Mesendoderm (in vitro differentiated cells): ENCODE measurements around the gene BORCS5.

Source experiments
- DNase-seq: peaks from one replicate; pipeline ENCODE4 v3.0.0; 2013
- H2AK5ac ChIP-seq: 2 replicates; pipeline ENCODE4 v1.6.1; 2013; ENCODE audit warnings: low read length, inconsistent platforms
- H2BK120ac ChIP-seq: 2 replicates; pipeline ENCODE4 v1.6.1; 2013; ENCODE audit warnings: low read depth, mild to moderate bottlenecking, low read length, moderate library complexity, mixed read lengths
- H2BK15ac ChIP-seq: replicated peaks from 2 replicates; pipeline ENCODE4 v1.6.1; 2013; ENCODE audit warnings: low read depth, mild to moderate bottlenecking, moderate library complexity
- H2BK5ac ChIP-seq: 2 replicates; pipeline ENCODE4 v1.6.1; 2013; ENCODE audit warnings: low read length, inconsistent platforms
- H3K18ac ChIP-seq: 2 replicates; pipeline ENCODE4 v1.6.1; 2013; ENCODE audit warnings: mild to moderate bottlenecking, low read length, mixed read lengths
- H3K23ac ChIP-seq: one replicate; pipeline ENCODE4 v1.6.1; 2013; ENCODE audit warnings: low read length
- H3K27ac ChIP-seq: 2 replicates; pipeline ENCODE4 v1.5.1; 2013; ENCODE audit warnings: low read depth, mild to moderate bottlenecking, inconsistent platforms, low read length, moderate library complexity
- H3K27me3 ChIP-seq: 2 replicates; pipeline ENCODE4 v1.6.1; 2013; ENCODE audit warnings: low read length, control low read depth, mild to moderate bottlenecking, inconsistent platforms; ENCODE audit not compliant: insufficient read depth, poor library complexity
- H3K36me3 ChIP-seq: 2 replicates; pipeline ENCODE4 v1.6.1; 2013; ENCODE audit warnings: low read length, inconsistent platforms; ENCODE audit not compliant: control insufficient read depth, insufficient read depth
- H3K4ac ChIP-seq: one replicate; pipeline ENCODE4 v1.6.1; 2013; ENCODE audit warnings: low read depth, mild to moderate bottlenecking, low read length, moderate library complexity
- H3K4me1 ChIP-seq: 2 replicates; pipeline ENCODE4 v1.6.1; 2013; ENCODE audit warnings: low read depth, low read length, inconsistent platforms; ENCODE audit not compliant: control insufficient read depth
- H3K4me2 ChIP-seq: 2 replicates; pipeline ENCODE4 v1.6.1; 2013; ENCODE audit warnings: low read length
- H3K4me3 ChIP-seq: 2 replicates; pipeline ENCODE4 v1.5.1; 2013; ENCODE audit warnings: mild to moderate bottlenecking, low read length
- H3K56ac ChIP-seq: one replicate; pipeline ENCODE4 v1.6.1; 2013; ENCODE audit warnings: low read length
- H3K79me1 ChIP-seq: 2 replicates; pipeline ENCODE4 v1.6.1; 2013; ENCODE audit warnings: low read length, inconsistent platforms
- H3K79me2 ChIP-seq: 2 replicates; pipeline ENCODE4 v1.6.1; 2013; ENCODE audit warnings: mild to moderate bottlenecking, low read length; ENCODE audit not compliant: control insufficient read depth, insufficient read depth
- H3K9ac ChIP-seq: 2 replicates; pipeline ENCODE4 v1.6.1; 2013; ENCODE audit warnings: low read length, inconsistent platforms
- H4K5ac ChIP-seq: one replicate; pipeline ENCODE4 v1.6.1; 2013; ENCODE audit warnings: low read length
- H4K8ac ChIP-seq: one replicate; pipeline ENCODE4 v1.6.1; 2013; ENCODE audit warnings: low read depth, mild to moderate bottlenecking, control low read depth, low read length, moderate library complexity
- WGBS: extraction: QIAGEN DNeasy Blood & Tissue Kit; methylation state at CpG from one replicate; pipeline ENCODE4 v1.1.7; 2013; ENCODE audit warnings: low lambda C conversion rate, missing lambda C conversion rate; ENCODE audit not compliant: insufficient coverage; ENCODE audit errors: extremely low coverage; 5-methylcytosine and 5-hydroxymethylcytosine counted together

BORCS5 gene

DNA sequence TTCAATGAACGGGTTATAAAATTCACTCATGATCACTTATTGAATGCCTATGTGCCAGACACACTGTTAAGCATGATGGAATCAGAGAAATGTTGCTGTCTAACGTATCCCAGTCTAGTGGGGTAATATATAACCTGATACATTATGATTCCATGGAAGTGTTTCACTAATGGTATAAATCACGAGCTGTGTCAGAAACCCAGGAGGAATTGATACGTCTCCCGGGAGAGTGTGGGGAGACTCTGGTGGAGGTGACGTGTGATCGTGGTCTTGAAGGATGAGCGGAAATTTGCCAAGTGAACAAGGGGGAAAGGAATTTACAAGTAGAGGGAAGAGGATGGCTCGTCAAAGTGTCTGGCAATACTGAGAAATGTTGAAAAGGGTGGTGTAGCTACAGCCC is 33.3 kb upstream of the BORCS5 start:
- no peak overlapping the region for H2BK120ac ChIP-seq
- no peaks in the 10 kb centered on the region for H3K27me3 ChIP-seq
- H3K27ac ChIP-seq: no peak overlapping the region
- WGBS: no CpG with 5 or more reads among the region's 9 CpGs
- H2AK5ac ChIP-seq: no peak overlapping the region
- no peak overlapping the region for H3K4me2 ChIP-seq
- no peak overlapping the region for H2BK5ac ChIP-seq
- no peak overlapping the region for H3K4me3 ChIP-seq
- no peak overlapping the region for H4K8ac ChIP-seq
- DNase-seq: no peak
- no peak overlapping the region for H3K18ac ChIP-seq
- H3K4me1 ChIP-seq: no peaks in the 10 kb centered on the region
- no peaks in the 10 kb centered on the region for H3K79me2 ChIP-seq
- no peak overlapping the region for H4K5ac ChIP-seq
- no peaks in the 10 kb centered on the region for H3K79me1 ChIP-seq
- H3K36me3 ChIP-seq: no peaks in the 10 kb centered on the region
- no peak overlapping the region for H2BK15ac ChIP-seq
- no peak overlapping the region for H3K23ac ChIP-seq
- H3K4ac ChIP-seq: no peak overlapping the region
- no peak overlapping the region for H3K9ac ChIP-seq
- no peak overlapping the region for H3K56ac ChIP-seq

GRCh38 chr12:12326262-12326661 is 30.6 kb upstream of the BORCS5 start:
- Histone ChIP-seq H3K36me3 (no peaks in the 10 kb centered on the region), H3K4me3 (no peak overlapping the region), H2BK15ac (no peak overlapping the region), H4K5ac (no peak overlapping the region), H3K18ac (no peak overlapping the region), H3K79me2 (no peaks in the 10 kb centered on the region), H3K56ac (no peak overlapping the region), H3K23ac (no peak overlapping the region), H3K9ac (no peak overlapping the region), H2AK5ac (no peak overlapping the region), H4K8ac (no peak overlapping the region), H2BK5ac (no peak overlapping the region), H3K27ac (no peak overlapping the region), H3K4me2 (no peak overlapping the region), H2BK120ac (no peak overlapping the region), H3K4ac (no peak overlapping the region), H3K27me3 (no peaks in the 10 kb centered on the region), H3K79me1 (no peaks in the 10 kb centered on the region), H3K4me1 (no peaks in the 10 kb centered on the region)
- no peak for DNase-seq
- no CpG with 5 or more reads among the region's 3 CpGs for WGBS

GRCh38 chr12:12327802-12328201 is 29.1 kb upstream of the BORCS5 start:
- no peak overlapping the region for H2BK15ac ChIP-seq
- H3K4ac ChIP-seq: no peak overlapping the region
- no peaks in the 10 kb centered on the region for H3K36me3 ChIP-seq
- no peak overlapping the region for H3K4me3 ChIP-seq
- DNase-seq: peak; percentile 87
- H3K18ac ChIP-seq: no peak overlapping the region
- H4K5ac ChIP-seq: no peak overlapping the region
- no peak overlapping the region for H4K8ac ChIP-seq
- H3K56ac ChIP-seq: no peak overlapping the region
- no CpG with 5 or more reads among the region's 1 CpG for WGBS
- H3K27me3 ChIP-seq: no peaks in the 10 kb centered on the region
- H3K9ac ChIP-seq: no peak overlapping the region
- H3K27ac ChIP-seq: no peak overlapping the region
- H2BK120ac ChIP-seq: no peak overlapping the region
- H3K79me2 ChIP-seq: no peaks in the 10 kb centered on the region
- H3K79me1 ChIP-seq: no peaks in the 10 kb centered on the region
- H2AK5ac ChIP-seq: no peak overlapping the region
- no peak overlapping the region for H3K23ac ChIP-seq
- no peak overlapping the region for H3K4me2 ChIP-seq
- H2BK5ac ChIP-seq: no peak overlapping the region
- no peaks in the 10 kb centered on the region for H3K4me1 ChIP-seq

- no peak overlapping the region for H3K18ac ChIP-seq
- no peak overlapping the region for H4K8ac ChIP-seq
- no peak overlapping the region for H2BK5ac ChIP-seq
- H2BK15ac ChIP-seq: no peak overlapping the region
- no peak overlapping the region for H3K9ac ChIP-seq
- H4K5ac ChIP-seq: no peak overlapping the region
- H3K4me2 ChIP-seq: no peak overlapping the region
- H3K4ac ChIP-seq: no peak overlapping the region
- no peaks in the 10 kb centered on the region for H3K27me3 ChIP-seq
- H3K56ac ChIP-seq: no peak overlapping the region
- no peak overlapping the region for H3K4me3 ChIP-seq
- H3K23ac ChIP-seq: no peak overlapping the region
- H3K27ac ChIP-seq: no peak overlapping the region
- no peaks in the 10 kb centered on the region for H3K79me2 ChIP-seq
- no peak overlapping the region for H2AK5ac ChIP-seq
- H2BK120ac ChIP-seq: no peak overlapping the region
- WGBS: no CpG with 5 or more reads among the region's 7 CpGs
- no peaks in the 10 kb centered on the region for H3K79me1 ChIP-seq
- no peaks in the 10 kb centered on the region for H3K4me1 ChIP-seq
- no peaks in the 10 kb centered on the region for H3K36me3 ChIP-seq
- peak; percentile 64 for DNase-seq
These were observed 25.6 kb upstream of the BORCS5 start for GRCh38 chr12:12331244-12331771.

DNA sequence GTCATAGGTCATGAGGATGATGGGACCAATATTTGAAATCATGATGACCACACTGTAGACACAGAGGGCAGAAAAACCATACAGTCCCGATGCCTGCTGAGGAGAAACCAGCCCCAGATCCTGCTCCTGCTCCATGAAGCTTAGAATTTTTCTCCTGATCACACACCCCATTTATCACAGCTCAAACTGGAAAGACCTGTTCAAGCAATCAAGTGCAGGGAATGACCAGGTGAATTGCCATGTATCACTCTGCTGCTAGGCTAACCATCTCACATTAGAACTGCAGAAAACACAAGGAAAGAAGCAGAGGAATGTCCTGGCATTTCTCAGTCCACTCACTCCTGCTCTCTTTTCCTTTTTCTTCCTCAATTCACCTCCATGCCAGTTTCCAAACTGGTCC is 25.0 kb upstream of the BORCS5 start:
- Histone ChIP-seq H2AK5ac (no peak overlapping the region), H3K18ac (no peak overlapping the region), H3K36me3 (no peaks in the 10 kb centered on the region), H3K4ac (no peak overlapping the region), H3K27me3 (no peaks in the 10 kb centered on the region), H2BK120ac (no peak overlapping the region), H3K79me2 (no peaks in the 10 kb centered on the region), H3K9ac (no peak overlapping the region), H3K23ac (no peak overlapping the region), H4K8ac (no peak overlapping the region), H2BK15ac (no peak overlapping the region), H2BK5ac (no peak overlapping the region), H3K4me2 (no peak overlapping the region), H3K4me3 (no peak overlapping the region), H3K27ac (no peak overlapping the region), H3K4me1 (no peaks in the 10 kb centered on the region), H3K79me1 (no peaks in the 10 kb centered on the region), H4K5ac (no peak overlapping the region), H3K56ac (no peak overlapping the region)
- no CpG with 5 or more reads among the region's 1 CpG for WGBS
- peak; percentile 23 for DNase-seq
